LHCN-M2 (cell line): ENCODE data around the gene NR5A2. TPM values are rescaled to one million over a fixed set of nuclear protein-coding genes. Genes with fewer than 3 reads are reported as not detected.

Source experiments
- DNase-seq: peaks from one replicate; pipeline ENCODE4 v3.0.0-alpha.2; 2012; ENCODE audit warnings: low read depth
- total RNA-seq: library from RNA; depleted of rRNA; stranded (reverse); fragments of >200 nt; gene quantifications from 2 replicates; pipeline ENCODE4 v1.2.3, GENCODE V29; 2014

Gene NR5A2
- total RNA-seq, 1 experiment from 2014 or later = not detected

- DNase-seq = no peak
Measured at GRCh38 chr1:200062143-200062542, 34.6 kb downstream of the NR5A2 start.

GRCh38 chr1:200072636-200073285 lies 45.3 kb downstream of the NR5A2 start:
- no peak for DNase-seq

GRCh38 chr1:200073286-200073637 lies 45.8 kb downstream of the NR5A2 start:
- DNase-seq = no peak

GRCh38 chr1:200075522-200075921 lies 48.0 kb downstream of the NR5A2 start:
- DNase-seq = no peak

GRCh38 chr1:200075938-200076546 lies 48.5 kb downstream of the NR5A2 start:
- DNase-seq = peak; percentile 84

GRCh38 chr1:200079232-200079940 lies 51.9 kb downstream of the NR5A2 start:
- no peak for DNase-seq

GRCh38 chr1:200081151-200081968 lies 53.9 kb downstream of the NR5A2 start:
- DNase-seq = no peak

GRCh38 chr1:200081969-200082245 lies 54.4 kb downstream of the NR5A2 start:
- DNase-seq = no peak

- DNase-seq = no peak
Measured at GRCh38 chr1:200082329-200082728, 54.8 kb downstream of the NR5A2 start.

GRCh38 chr1:200090252-200091159 lies 63.0 kb downstream of the NR5A2 start:
- DNase-seq = no peak

- no peak for DNase-seq
Measured at GRCh38 chr1:200095057-200095577, 67.6 kb downstream of the NR5A2 start.

- DNase-seq = no peak
Measured at GRCh38 chr1:200096774-200097173, 69.3 kb downstream of the NR5A2 start.

GRCh38 chr1:200099040-200099439 lies 71.5 kb downstream of the NR5A2 start:
- DNase-seq = no peak

- no peak for DNase-seq
Measured at GRCh38 chr1:200103966-200104583, 76.6 kb downstream of the NR5A2 start.

GRCh38 chr1:200107004-200107470 lies 79.5 kb downstream of the NR5A2 start:
- no peak for DNase-seq

- DNase-seq = no peak
Measured at GRCh38 chr1:200108659-200109058, 81.1 kb downstream of the NR5A2 start.

- DNase-seq = no peak
Measured at GRCh38 chr1:200112290-200112689, 84.8 kb downstream of the NR5A2 start.

GRCh38 chr1:200115532-200115931 lies 88.0 kb downstream of the NR5A2 start:
- no peak for DNase-seq

- DNase-seq = no peak
Measured at GRCh38 chr1:200116324-200116723, 88.8 kb downstream of the NR5A2 start.

- DNase-seq = no peak
Measured at GRCh38 chr1:200118779-200119505, 91.4 kb downstream of the NR5A2 start.
